Measurements from ENCODE around the gene PDE10A.
A peak's percentile ranks its signal among the peaks of the same experiment; 100 is the strongest.

PDE10A gene

GRCh38 chr6:165545806-165546205 lies 117.2 kb downstream of the PDE10A start:
- no peak for TF ChIP-seq CTCF (conservative IDR thresholded peaks at IDR 0.05; ENCODE audit: low read length)
- DNase-seq (ENCODE audit: low read depth), result peak; percentile 3
- H3K4me3 ChIP-seq (ENCODE audit: low read length), result no peak overlapping the region

GRCh38 chr6:165543781-165544180 lies 119.3 kb downstream of the PDE10A start:
- H3K4me3 ChIP-seq (ENCODE audit: low read length), result no peak overlapping the region
- no peak for DNase-seq (ENCODE audit: low read depth)
- TF ChIP-seq CTCF (conservative IDR thresholded peaks at IDR 0.05; ENCODE audit: low read length), result no peak

DNA sequence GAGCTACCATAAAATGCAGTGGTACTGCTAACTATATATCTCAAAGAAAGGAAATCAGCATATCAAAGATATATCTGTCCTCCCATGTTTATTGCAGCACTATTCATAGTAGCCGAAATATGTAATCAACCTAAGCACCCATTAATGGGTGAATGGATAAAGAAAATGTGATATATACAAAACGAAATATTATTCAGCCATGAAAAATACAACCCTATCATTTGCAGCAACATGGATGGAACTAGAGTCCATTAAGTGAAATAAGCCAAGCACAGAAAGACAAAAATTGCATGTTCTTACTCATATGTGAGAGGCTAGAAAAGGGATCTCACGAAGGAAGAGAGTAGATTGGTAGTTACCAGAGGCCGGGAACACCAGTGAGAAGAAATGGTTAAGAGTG lies 126.1 kb downstream of the PDE10A start:
- TF ChIP-seq CTCF (conservative IDR thresholded peaks at IDR 0.05; ENCODE audit: low read length), result no peak
- DNase-seq (ENCODE audit: low read depth), result no peak
- H3K4me3 ChIP-seq (ENCODE audit: low read length), result no peak overlapping the region

GRCh38 chr6:165519316-165519715 lies 143.7 kb downstream of the PDE10A start:
- DNase-seq (ENCODE audit: low read depth), result no peak
- TF ChIP-seq CTCF (conservative IDR thresholded peaks at IDR 0.05; ENCODE audit: low read length), result no peak
- H3K4me3 ChIP-seq (ENCODE audit: low read length), result no peak overlapping the region

DNA sequence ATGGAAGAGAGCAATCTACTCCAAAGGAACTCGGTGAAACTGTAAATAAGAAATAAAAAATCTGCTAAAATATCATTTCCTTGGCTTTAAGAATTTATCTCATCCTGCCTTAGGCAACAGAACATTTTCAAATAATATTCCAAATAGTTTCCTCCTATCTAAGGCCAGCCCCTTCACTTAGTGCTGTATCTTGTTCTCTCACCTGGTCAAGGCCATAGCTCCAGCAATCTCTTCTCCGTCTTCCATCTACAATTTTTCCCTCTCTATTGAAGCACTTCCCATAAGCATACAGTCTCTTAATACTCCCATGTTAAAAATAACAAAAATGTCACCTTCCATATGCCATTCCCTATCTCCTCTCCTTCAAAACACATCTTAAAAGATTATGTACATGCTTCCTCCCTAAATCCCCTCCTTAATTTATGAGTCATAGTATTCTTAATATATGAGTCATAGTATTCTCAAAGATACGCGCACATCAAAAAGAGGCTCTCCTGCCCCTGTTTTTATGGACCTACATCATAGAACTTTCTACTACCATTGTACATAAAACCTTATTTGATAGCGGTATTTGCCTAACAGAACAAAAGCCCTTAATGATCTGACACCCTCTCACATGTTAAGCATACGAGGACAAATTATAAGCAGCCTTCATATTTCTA lies 146.9 kb downstream of the PDE10A start:
- DNase-seq (ENCODE audit: low read depth), result no peak
- no peak for TF ChIP-seq CTCF (conservative IDR thresholded peaks at IDR 0.05; ENCODE audit: low read length)
- no peak overlapping the region for H3K4me3 ChIP-seq (ENCODE audit: low read length)

DNA sequence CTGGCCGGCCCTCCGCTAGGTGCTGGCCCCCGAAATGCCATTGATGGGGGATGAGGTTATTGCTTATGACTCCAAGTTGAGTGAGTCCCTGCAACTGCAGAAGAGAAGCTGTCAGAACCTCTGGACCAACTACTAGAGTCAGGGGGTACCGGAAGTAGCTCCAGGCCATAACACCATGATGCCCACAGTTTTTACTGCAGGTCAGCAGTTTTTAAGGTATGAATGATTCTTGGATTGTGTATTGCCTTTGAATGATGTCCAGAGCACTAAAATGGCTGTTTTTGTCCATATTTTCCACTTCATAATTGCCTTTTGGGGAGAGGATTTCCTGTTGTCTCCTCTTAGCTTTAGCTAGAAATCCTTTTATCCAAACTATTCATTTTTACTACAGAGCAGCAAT lies 148.4 kb downstream of the PDE10A start:
- no peak for TF ChIP-seq CTCF (conservative IDR thresholded peaks at IDR 0.05; ENCODE audit: low read length)
- DNase-seq (ENCODE audit: low read depth), result no peak

GRCh38 chr6:165511807-165512206 lies 151.2 kb downstream of the PDE10A start:
- DNase-seq (ENCODE audit: low read depth), result no peak
- no peak for TF ChIP-seq CTCF (conservative IDR thresholded peaks at IDR 0.05; ENCODE audit: low read length)
- H3K4me3 ChIP-seq (ENCODE audit: low read length), result no peak overlapping the region

More for the DNA sequence above, 148.4 kb downstream of the PDE10A start:
- no peak overlapping the region for H3K4me3 ChIP-seq (ENCODE audit: low read length)
